Kidney tubule cell (primary cell): ENCODE results near the gene CSTF1.

ENCODE experiments used
- DNase-seq: peaks from one replicate; pipeline ENCODE4 v3.0.0-alpha.2; 2018; ENCODE audit warnings: low spot score

The CSTF1 gene

DNA sequence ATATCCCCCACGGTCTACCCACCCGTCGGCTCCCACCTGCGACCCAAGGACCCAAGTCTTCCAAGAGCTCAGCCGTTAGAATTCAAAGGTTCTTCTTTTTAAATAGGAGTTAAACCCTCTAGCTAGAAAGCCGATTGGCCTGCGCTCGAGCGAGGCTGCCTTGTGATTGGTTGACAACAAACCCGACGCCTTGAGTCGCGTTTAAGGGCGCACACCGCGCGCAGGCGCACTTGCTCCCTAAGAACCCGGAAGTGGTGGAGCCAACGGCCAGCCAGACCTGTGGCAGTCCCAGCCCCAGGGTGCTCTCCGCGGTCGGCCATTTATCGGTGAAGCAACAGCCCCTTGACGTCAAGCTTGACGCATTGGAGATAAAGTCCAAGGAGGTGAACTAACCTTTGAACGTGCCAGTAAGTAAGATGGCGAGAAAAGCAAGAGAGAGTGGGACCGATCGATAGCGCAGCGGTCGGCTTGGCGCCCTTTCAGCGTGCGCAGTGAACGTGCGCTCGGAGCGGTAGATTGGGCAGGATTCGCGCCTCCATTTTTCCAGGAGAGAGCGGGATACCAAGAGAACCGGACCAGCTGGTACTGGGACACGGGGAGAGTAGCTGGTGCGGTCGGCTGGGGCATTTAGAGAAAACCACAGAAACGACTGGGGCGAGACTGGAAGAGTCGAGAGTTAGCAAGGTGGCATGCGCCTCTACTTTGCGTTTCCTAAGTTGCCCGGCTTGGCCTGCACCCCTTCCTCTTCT, at the start of gene CSTF1, which contains the start of gene AURKA:
TSS of gene CSTF1 (plus strand) at position 514 of the 749 bp plus-strand sequence. CDS start 2,908 bp downstream, outside the sequence.
TSS of gene AURKA (minus strand) at position 84 of the 749 bp plus-strand sequence. CDS start 4,018 bp downstream, outside the sequence.
- peak; percentile 100 for DNase-seq

DNA sequence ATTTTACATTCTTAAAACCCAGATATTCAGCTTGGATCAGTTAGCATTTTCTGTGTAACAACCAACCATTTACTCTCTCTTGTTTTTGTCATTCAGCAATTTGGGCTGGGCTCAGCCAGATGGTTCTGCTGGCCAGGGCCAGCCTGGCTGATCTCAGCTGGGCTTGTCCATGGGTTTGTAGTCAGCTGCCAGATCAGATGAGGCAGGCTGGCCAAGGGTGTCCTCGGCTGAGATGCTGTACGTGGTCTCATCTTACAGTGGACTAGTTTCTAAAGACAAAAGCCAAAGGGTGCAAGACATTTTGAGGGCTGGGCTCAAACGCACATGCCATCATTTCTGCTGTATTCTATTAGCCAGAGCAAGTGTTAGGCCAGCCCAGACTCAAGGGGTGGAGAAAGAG, 49.7 kb upstream of the CSTF1 start:
- DNase-seq = no peak

DNA sequence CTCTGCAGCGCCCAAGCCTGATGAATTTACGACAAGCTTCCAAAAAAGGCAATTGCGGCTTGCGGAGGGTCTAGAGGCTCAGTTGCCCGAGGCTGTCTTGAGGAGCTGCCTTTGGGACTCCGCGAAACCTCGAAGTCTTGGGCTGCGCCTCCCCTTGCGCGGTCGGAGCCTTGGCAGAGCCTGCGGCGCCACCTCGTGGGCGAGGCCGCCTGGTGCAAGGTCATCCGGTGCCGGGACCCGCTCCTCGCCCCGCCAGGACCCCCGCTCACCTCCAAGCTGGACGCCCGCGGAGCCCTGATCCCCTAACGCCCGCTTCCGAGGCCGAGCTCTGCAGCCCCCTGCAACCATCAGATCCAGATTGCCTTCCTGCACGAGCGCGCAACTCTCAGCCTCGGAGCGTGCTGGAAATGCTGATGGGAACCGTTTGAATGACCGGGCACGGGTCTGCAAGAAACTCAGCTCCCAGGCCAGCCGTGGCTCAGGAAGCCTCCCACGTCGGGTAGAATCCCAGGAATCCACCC, 48.5 kb upstream of the CSTF1 start:
- peak; percentile 22 for DNase-seq

DNA sequence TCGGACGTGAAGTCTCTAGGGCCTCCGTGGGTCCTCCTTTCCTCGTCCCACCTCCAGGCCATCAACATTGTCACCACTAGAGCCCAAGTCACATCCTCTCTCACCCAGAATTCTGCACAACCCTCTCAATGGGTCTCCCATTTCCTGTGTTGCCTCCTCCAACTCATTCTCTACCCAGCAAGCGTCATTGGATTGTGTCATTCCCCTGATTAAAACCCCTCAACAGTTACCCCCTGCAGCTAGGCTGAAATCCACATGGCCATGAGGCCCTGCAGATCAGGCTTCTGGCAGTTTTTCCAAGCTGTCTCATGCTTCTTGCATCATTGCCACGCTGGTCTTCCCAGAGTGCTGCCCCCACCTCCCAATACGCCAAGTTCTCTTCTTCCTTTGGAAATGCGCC, 46.5 kb upstream of the CSTF1 start:
- DNase-seq = no peak

DNA sequence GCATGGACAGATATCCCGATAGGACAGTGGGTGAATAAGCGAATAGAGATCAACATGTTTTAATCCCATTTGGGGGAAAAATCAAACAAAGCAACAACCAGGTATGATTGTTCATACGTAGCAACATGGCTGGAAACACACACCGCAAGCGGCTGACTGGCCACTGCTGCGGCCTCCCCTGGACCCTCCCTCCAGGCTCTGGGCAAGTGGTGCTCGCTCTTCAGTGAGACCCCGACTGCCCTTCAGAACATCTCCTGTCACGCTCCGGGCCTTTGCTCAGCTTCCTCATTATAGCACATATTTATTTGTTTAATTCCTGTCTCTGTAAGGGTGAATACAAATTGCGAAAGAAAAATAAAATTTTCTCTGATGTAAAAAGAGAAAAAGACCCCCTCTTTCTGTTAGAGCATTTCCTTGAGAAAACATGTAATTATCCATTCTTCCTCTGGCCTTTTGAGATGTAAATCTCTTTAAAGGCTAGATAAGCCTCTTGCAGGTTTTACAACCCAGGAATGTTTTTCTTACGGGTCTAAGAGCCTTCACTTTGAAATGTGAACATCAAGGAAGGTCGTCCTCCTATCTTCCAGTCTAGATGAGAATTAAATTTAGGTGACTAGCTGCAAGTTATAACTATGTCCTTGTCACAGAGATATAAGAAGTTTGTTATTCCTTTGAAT, 44.7 kb upstream of the CSTF1 start:
- DNase-seq = no peak

DNA sequence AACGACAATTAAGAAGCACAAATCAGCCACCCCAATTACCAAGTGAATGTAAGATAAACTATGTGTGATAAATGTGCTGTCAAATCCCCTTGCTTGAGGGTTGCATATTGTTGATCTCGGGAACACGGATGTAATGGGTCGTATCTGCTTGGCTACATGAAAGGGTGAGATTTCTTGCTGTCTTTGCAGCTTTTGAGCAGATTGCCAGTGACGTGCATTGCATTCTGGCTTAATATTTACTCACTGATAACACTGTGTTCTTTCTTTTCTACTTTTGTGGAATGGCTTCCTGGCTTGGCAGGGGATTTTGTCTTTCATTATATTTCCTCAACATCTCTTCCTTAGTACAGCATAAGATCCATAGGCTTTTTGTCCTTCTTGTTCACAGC, 44.1 kb upstream of the CSTF1 start:
- DNase-seq = no peak

DNA sequence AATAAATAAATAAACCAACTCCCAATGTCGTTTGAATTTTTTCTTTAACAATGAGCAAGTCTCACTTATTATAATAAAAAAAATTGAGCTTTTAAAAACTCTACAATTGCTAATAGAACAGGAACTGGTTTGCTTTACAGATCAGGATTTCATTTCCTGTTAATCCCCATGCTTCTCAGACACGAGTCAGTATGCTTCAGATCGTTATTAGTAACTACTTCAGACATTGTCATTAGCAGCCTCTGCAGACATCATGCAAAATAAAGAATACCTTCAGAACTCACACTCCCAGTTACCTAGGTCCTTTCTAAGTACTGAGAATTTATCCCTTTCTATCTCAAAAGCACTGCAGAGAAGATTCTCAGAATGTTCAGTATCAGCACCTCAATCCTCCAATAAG, 43.7 kb upstream of the CSTF1 start:
- DNase-seq = no peak

DNA sequence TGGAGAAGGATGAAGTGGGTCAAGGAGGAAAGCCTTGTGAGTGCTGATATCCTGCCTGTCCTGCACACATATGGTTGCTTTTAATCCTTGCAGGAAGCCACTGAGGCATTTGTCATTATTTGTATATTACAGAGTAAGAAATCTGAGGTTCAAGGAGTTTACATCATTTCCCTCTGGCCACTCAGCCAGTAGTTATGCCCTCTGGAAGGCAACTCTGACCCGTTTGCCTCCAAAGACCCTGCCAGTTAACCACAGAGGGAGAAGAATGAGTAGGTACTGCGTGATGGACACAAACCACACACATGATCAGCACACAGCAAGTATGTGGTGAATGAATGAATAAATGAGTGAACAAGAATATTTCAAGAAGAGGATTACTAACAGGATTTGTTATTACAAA, 41.6 kb upstream of the CSTF1 start:
- peak; percentile 27 for DNase-seq

DNA sequence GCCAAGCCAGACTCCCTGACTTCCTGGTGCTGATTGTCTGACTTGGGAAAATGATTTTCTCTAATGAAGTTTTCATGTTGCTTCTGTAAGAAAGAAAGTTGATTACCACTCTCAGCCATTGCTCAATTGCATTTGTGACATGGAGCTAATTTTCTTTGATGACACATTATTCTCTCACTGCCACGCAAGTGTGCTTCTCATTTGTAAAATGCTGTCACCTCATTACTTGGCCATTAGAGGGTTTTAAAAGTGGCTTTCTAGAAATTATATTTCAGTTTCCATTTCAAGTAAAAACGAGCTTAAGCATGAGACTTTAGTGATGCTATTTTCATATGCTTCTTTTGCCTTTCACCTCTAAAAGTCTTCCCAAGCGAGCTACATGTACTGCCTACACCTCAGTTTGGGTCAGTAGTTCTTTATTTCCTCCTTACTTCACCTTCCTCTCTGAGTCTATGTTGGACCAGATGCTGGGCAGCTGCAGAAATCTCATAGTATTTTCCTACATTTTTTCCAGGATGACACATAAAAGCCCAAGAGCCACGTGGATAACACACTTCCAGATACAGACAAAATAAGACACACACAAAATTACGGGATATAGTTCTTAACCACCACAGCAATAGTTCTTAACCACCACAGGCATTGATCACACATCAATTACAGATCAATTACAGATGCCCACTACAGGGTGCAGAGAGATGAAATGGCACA, 39.9 kb upstream of the CSTF1 start:
- DNase-seq = no peak

DNA sequence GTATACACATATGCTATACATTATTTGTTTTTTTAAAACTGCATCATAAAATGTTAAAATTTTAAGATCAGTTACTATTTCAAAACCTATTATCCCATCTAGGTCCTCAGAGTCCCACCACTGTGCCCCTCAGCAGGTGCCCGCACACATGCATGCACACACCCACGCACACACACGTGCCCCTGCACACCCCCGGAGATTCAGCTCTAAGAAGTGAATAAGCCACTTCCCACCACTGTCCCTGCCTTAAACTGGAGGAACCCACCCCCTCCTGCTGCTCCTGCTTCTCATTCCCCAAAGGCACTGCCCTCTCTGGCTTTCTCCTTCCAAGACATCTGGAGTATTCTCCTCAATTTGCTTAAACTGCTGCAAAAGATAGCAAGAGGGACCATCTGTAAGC, 39.1 kb upstream of the CSTF1 start:
- no peak for DNase-seq

DNA sequence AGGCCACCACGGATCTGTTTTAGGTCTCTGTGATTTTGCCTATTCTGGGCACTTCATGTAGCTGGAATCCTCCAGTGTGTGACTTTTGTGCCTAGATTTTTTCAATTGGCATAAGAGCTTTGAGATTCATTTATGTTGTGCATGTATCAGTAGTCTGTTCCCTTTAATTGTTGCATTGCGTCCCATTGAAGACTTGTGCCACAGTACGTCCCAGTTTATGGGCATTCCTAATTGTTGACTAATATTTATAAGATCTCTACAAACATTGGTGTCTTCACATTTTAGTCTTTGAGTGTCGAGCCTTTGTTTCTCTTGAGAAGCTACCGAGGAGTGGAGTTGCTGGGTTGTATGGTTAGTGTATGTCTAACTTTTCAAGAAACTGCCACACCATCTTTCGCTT, 34.4 kb upstream of the CSTF1 start:
- DNase-seq = no peak

DNA sequence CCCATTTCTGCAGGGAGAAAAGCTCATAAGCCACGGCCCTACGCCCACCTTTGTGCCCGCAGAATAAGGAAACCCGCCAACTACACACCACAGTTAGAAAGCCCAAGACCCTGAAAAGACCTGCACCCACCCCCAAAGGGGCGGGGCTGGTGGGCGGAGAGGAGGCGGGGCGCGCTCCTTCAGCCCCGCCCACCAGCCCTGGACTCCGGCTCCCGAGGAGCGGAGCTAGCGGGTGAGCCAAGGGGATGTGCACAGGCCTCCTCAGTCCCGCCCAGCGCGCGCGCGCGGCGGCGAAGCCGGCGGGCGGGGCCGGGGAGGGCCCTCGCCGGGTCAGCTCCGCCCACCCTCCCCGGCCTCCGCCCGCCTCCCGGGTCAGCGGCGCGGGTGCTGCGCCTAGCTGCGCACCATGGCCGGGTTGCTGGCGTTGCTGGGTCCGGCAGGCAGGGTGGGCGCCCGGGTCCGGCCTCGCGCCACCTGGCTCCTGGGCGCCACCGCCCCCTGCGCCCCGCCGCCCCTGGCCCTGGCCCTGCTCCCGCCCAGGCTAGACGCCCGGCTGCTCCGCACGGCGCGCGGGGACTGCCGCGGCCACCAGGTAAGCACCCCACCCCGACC, 33.7 kb upstream of the CSTF1 start, which contains the start of gene FAM210B:
TSS of gene FAM210B (plus strand) at position 375 of the 612 bp plus-strand sequence. CDS start at position 407, 32 bp downstream.
- peak; percentile 92 for DNase-seq

DNA sequence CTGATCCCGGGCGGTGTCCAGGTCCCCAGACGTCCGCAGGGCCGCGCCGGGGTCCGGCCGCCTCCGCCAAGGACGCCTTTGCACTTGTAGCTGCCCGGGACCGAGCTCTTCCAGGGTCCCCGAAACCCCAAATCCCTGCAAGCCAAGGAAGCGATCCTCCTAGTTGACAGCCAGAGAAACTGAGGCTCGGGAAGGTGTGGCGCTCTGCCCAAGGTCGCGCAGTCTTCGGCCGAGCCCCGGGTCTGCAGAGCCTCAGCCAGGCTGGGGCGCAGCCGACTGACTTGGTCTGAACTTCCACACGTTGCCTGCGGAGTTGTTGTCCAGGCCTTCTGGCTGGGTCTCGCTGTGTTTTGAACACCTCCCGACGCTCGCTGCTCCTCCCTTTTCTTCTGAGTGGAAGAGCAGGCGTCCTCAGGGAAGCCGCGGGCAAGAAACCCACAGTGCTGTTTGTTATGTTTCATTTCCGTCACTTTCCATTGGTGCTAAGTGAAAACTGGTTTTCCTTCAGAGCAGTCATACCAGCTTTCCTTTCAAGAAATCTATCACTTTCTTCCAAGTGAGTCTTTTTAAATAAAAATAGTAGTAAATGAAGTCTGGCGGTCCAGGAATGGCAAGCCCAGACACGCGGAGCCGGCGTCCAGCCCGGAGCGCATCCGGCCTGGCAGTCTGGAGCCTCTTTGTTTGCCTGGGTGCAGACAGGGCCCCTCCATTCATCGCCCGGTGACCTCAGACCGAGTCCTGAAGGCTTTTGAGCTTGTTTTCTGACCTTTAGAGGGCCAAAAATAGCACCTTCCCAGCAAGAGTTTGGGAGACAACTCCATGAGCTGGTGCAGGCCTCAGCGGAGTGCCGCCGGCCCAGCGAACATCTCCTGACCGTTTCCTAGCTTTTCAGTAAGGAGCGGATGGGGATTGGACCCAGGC, 33.0 kb upstream of the CSTF1 start:
- DNase-seq = peak; percentile 73

DNA sequence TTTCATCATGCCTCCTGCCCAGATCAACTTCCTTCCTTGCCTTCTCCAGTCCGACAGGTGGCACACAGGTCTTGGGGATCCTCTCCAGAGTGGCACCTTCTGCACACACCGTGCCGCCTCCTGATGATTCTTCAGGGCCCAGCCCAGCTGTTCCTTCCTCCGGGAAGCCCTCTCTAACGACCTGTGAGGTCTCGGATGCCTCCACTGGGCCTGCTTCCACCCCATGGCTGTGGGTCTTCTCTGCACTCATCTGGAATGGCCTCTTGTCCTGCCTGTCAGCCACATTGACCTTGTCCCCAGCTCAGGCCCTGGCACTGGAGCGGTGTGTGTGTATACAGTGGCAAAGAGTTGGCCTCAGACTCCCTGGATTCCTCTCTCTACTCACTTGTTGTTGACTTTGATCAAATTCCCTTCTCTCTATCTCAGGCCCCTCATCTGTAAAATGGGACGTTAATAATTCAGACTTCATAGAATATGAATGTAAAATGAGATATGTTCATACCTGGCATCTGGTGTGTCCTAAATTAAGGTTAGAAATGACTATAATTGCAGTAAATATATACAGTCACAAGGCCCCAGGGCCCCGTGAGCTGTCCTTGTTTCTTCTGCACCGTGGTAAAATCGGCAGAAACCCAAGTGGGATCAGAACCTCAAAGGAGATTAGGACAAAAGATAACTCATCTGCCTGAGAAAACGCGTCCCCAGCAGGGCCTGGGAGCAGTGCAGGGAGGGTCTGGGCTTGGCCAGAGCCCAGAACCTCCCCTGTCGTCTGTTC, 32.1 kb upstream of the CSTF1 start:
- DNase-seq = no peak

DNA sequence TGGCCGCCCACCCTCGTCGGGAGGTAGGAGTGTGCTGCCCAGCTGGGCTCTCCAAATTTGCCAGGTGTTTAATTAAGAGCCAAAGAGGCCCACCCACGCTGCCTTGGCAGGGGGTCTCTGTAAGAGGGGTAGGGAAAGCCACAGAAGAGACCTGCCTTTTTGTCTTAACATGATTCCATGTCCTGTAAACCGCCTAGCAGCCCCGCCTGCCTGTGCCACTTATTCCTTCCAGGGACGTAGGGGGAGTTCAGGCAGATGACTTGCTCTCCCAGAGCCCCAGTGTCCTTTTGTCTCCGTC, 31.6 kb upstream of the CSTF1 start:
- DNase-seq = no peak

DNA sequence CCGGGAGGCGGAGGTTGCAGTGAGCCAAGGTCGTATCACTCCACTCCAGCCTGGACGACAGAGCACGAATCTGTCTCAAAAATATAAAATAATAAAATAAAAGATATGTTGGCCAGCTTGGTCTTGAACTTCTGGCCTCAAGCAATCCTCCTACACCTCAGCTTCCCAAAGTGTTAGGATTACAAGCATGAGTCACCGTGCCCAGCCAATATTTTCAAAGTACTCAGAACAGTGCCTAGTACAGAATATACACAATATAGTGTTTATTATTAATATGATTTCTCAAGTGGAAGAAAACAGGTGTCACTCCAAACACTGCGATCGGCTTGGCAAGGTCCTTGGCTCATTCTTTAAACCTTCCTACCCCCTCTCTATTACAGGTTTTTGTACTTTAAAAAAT, 30.5 kb upstream of the CSTF1 start:
- no peak for DNase-seq

DNA sequence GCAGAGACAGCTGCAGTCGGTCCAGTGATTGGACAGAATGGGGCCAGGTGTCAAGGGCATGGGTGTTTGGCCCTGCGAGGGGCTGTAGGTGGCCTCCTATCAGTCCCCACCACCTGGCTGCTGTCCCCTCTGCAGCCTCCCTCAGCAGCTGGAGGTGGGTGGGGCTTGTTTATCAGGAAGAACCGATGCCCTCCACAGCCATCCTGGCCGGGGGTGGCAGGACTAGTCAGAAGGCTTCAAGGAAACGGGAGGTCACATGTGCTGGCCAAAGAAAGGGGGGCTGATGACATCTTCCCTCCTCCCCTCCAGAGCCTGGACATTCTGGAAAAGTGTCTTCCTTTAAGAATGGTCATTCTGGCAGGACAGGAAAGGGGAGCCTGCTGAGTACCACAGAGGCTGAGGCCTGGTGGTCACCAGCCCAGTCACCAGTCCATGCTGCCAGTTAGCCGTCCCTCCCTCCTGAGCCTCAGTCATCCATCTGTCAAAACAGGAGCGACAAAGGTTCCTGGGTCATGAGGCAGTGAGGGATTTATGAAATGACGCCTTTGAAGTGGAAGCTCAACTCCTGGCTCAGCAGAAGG, 29.5 kb upstream of the CSTF1 start:
- no peak for DNase-seq

DNA sequence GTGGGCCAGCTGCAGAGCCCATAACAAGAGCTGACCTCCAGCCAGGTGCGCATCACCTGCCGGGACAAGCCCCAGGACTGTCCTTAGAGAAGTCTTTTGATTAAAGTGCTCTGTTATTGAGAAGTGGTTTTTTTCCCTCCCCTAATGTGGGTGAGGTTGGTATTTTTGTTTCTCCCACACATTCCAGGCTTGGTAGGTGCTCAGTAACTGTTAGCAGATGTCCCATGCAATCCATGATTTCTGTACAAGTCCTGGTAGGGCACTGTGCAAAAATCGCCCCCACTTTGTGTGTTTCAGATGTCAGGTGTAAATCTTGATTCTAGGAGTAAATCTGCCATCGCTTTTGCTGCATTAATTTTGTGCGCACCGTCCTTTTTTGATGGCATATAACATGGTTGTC, 29.0 kb upstream of the CSTF1 start:
- DNase-seq = no peak

DNA sequence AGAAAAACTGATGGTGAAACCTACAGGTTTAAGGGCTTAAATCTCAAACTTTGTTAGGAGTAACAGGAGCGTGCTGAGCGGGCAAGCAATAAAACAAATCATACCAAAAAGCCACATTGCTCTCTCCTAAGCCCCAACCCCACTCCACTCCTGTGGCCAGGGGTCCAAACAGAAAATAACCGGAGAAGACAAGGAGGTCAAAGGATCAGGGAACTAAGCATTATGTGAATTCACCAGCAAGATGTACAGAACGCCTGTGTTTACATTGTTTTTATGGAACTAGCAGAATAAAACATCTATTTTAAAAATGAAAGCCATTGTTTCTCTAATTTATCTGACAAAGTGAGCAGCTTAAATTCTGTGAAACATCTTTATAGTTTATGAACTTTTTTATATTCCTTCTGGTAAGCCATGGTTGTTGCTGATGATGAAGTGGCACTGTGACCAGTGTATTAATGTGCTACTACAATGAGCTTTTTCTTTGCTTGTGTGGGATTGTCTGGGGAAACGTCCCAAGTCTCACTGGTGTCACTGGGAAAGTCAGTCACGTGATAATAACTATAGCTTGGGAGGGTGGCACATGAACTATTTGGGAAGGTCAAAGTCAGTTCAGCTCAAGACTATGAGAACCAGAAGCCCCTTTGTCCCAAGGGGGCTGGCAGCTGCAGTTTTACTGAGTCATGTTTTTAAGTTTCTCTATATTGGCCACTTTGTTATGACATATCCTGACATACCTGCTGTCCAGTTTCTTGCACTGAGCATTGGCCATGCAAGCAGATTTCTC, 23.9 kb upstream of the CSTF1 start:
- DNase-seq = no peak
